GM12878 (cell line): Measurements from ENCODE around the gene RAD51. TPM values are rescaled to one million over a fixed set of nuclear protein-coding genes. Genes with fewer than 3 reads are reported as not detected.

Experiments
- ATAC-seq: fragments of 200-7000 bp; cut with Tn5 transposase; 3 replicates; pipeline ENCODE4 v1.9.1; 2020; ENCODE audit warnings: mild to moderate bottlenecking, moderate library complexity
- BruUV-seq: library from RNA; stranded (reverse); fragments of 400-500 nt; replicated peaks from 2 replicates; lab custom pipeline; 2021; lab: Mats Ljungman, UMichigan
- CTCF ChIA-PET: fragments of 300-600 bp; sonication (Branson Sonifier 250); formaldehyde crosslinking; extraction: SDS; loops from one replicate; lab custom pipeline; 2021; ENCODE audit warnings: inconsistent platforms; lab: Yijun Ruan, JAX
- POLR2A ChIA-PET: fragments of 350-600 bp; formaldehyde crosslinking; extraction: SDS; loops from one replicate; lab custom pipeline; 2021; ENCODE audit warnings: inconsistent platforms; lab: Charles Lee
- RAD21 ChIA-PET: fragments of 300-600 bp; sonication (Branson Sonifier 250); formaldehyde crosslinking; loops from one replicate; lab custom pipeline; 2023; ENCODE audit warnings: antibody characterized with exemption; ENCODE audit not compliant: unreplicated experiment; lab: Charles Lee
- SMC1A ChIA-PET: fragments of 300-600 bp; sonication (Branson Sonifier 250); formaldehyde crosslinking; loops from one replicate; lab custom pipeline; 2023; ENCODE audit not compliant: unreplicated experiment, uncharacterized antibody; lab: Charles Lee
- DNase-seq: peaks from one replicate; pipeline ENCODE4 v3.0.0-alpha.2; 2011; ENCODE audit warnings: low read depth, low spot score
- FAIRE-seq: peaks from 3 replicates; lab custom pipeline; 2011; peaks lifted over from hg19 to GRCh38; lab: Jason Lieb, UNC
- H2AFZ ChIP-seq: 2 replicates; pipeline ENCODE4 v1.6.0; 2011; ENCODE audit warnings: low read depth, low read length, control low read depth; ENCODE audit not compliant: control insufficient read depth
- H3K27ac ChIP-seq: 2 replicates; pipeline ENCODE4 v1.5.1; 2011; ENCODE audit warnings: control low read depth; ENCODE audit not compliant: control insufficient read depth, insufficient read depth
- H3K27me3 ChIP-seq, 2 experiments: replicated peaks in 1 of 2; 2 replicates each; pipeline versions ENCODE4 v1.6.0 to v1.6.1; 2011; ENCODE audit warnings: low read length in 1 of 2; ENCODE audit not compliant: control insufficient read depth in 2 of 2, insufficient read depth in 2 of 2
- H3K36me3 ChIP-seq, 2 experiments: 2 replicates each; pipeline ENCODE4 v1.5.1; 2011; ENCODE audit warnings: low read length in 1 of 2; ENCODE audit not compliant: control insufficient read depth in 2 of 2, insufficient read depth in 2 of 2
- H3K4me1 ChIP-seq: 2 replicates; pipeline ENCODE4 v1.6.1; 2011; ENCODE audit warnings: mild to moderate bottlenecking, low read length, moderate library complexity, mixed read lengths; ENCODE audit not compliant: control insufficient read depth, insufficient read depth
- H3K4me2 ChIP-seq: 2 replicates; pipeline ENCODE4 v1.6.0; 2011; ENCODE audit warnings: control low read depth; ENCODE audit not compliant: control insufficient read depth, insufficient read depth
- H3K4me3 ChIP-seq: fragments of 200-600 bp; sonication (generic); 2 replicates; pipeline ENCODE4 v1.5.1; 2016
- H3K79me2 ChIP-seq: 2 replicates; pipeline ENCODE4 v1.6.0; 2011; ENCODE audit warnings: low read length; ENCODE audit not compliant: control insufficient read depth, insufficient read depth
- H3K9ac ChIP-seq: 2 replicates; pipeline ENCODE4 v1.8.0; 2011; ENCODE audit warnings: low read length, control low read depth, mixed read lengths; ENCODE audit not compliant: control insufficient read depth, insufficient read depth
- H3K9me3 ChIP-seq: replicated peaks from 3 replicates; pipeline ENCODE4 v1.5.1; 2011; ENCODE audit warnings: mild to moderate bottlenecking, low read length; ENCODE audit not compliant: control insufficient read depth, insufficient read depth
- H4K20me1 ChIP-seq: 2 replicates; pipeline ENCODE4 v1.6.0; 2011; ENCODE audit not compliant: control insufficient read depth, insufficient read depth
- ATF7 ChIP-seq: fragments of 450-650 bp; IDR thresholded peaks from 2 replicates; pipeline ENCODE4 v1.6.1; 2016; ENCODE audit warnings: low read depth, mild to moderate bottlenecking
- FOXM1 ChIP-seq: IDR thresholded peaks from 2 replicates; pipeline ENCODE4 v1.6.1; 2012; ENCODE audit warnings: low read depth, mild to moderate bottlenecking, inconsistent platforms, low read length, moderate library complexity
- HDGF ChIP-seq: fragments of 450-650 bp; IDR thresholded peaks from 2 replicates; pipeline ENCODE4 v1.6.1; 2016; ENCODE audit warnings: antibody characterized with exemption
- IRF3 ChIP-seq: fragments of 450-650 bp; IDR thresholded peaks from 2 replicates; pipeline ENCODE4 v1.6.1; 2014; ENCODE audit warnings: mild to moderate bottlenecking
- JUND ChIP-seq: IDR thresholded peaks from 2 replicates; pipeline ENCODE4 v1.6.1; 2012; ENCODE audit warnings: low read depth, mild to moderate bottlenecking, low read length, improper control_type of control experiment, moderate library complexity
- MYC ChIP-seq: IDR thresholded peaks from 2 replicates; pipeline ENCODE4 v1.6.1; 2011; ENCODE audit warnings: mild to moderate bottlenecking, low read length, moderate library complexity, inconsistent platforms; ENCODE audit not compliant: insufficient read depth, insufficient replicate concordance, insufficient read length, severe bottlenecking
- POLR2AphosphoS5 ChIP-seq: IDR thresholded peaks from 2 replicates; pipeline ENCODE4 v1.6.1; 2011; ENCODE audit warnings: mild to moderate bottlenecking, low read length, inconsistent platforms
- POU2F2 ChIP-seq: IDR thresholded peaks from 3 replicates; pipeline ENCODE4 v1.6.1; 2011; ENCODE audit warnings: low read depth, mild to moderate bottlenecking, low read length, borderline replicate concordance
- RELB ChIP-seq: fragments of 450-650 bp; IDR thresholded peaks from 2 replicates; pipeline ENCODE4 v1.6.1; 2017; ENCODE audit warnings: low read depth, mild to moderate bottlenecking, moderate library complexity
- SIX5 ChIP-seq: IDR thresholded peaks from 2 replicates; pipeline ENCODE4 v1.6.1; 2011; ENCODE audit warnings: mild to moderate bottlenecking, low read depth, low read length, moderate library complexity; ENCODE audit not compliant: severe bottlenecking
- SPI1 ChIP-seq: IDR thresholded peaks from 2 replicates; pipeline ENCODE4 v1.6.1; 2011; ENCODE audit warnings: low read depth, mild to moderate bottlenecking, low read length, moderate library complexity, borderline replicate concordance; ENCODE audit not compliant: insufficient read depth
- ZBTB33 ChIP-seq: fragments of 450-650 bp; IDR thresholded peaks from 2 replicates; pipeline ENCODE4 v1.6.1; 2017; ENCODE audit warnings: mild to moderate bottlenecking
- WGBS: methylation state at CpG from one replicate; pipeline ENCODE4 v1.1.6; 2016; ENCODE audit warnings: low lambda C conversion rate; ENCODE audit not compliant: insufficient replicate concordance, insufficient coverage; ENCODE audit errors: missing lambda C conversion rate; 5-methylcytosine and 5-hydroxymethylcytosine counted together
- in situ Hi-C: fragments of 300-500 bp; cut with MboI; formaldehyde crosslinking; loops from 9 replicates; pipeline ENCODE4 v1.14.3; 2018; ENCODE audit warnings: mixed read lengths
- intact Hi-C: fragments of 100-400 bp; cut with micrococcal nuclease; formaldehyde crosslinking; loops from one replicate; pipeline ENCODE4 v1.14.2; 2022; ENCODE audit not compliant: unreplicated experiment
- polyA plus RNA-seq, 11 experiments: library from polyadenylated mRNA; depleted of rRNA in 4 of 11; unstranded in 6 of 11; stranded (reverse) in 5 of 11; fragments of >200 nt; fragmentation: Nextera tagmentation in 4 of 11; fragmentation: Illumina TruSeq in 1 of 11; extraction: Ambion mirVana in 4 of 11; extraction: Trizol in 1 of 11; gene quantifications; 1 replicate in 1 of 11; 2 replicates in 10 of 11; pipeline versions ENCODE4 v1.2.1 to v1.2.3, GENCODE V29; 2011 to 2016; ENCODE audit warnings: inconsistent platforms in 2 of 11, missing spikeins in 2 of 11, low read depth in 1 of 11
- total RNA-seq, 4 experiments: library from RNA; depleted of rRNA in 3 of 4; stranded (reverse); fragments of >200 nt in 3 of 4; fragmentation: Illumina TruSeq in 1 of 4; extraction: Trizol in 1 of 4; gene quantifications; 2 replicates each; pipeline versions ENCODE4 v1.2.1 to v1.2.3, GENCODE V29; 2013 to 2021

The RAD51 gene
- total and polyA plus RNA-seq, 10 of the 15 experiments (the other 5 are each of a cell fraction or from before 2014, with no cell fraction given): 13.1 to 55.0 (median 30.6) TPM

- H4K20me1 ChIP-seq: no peaks in the 10 kb centered on the region
- no peaks in the 10 kb centered on the region for H3K27me3 ChIP-seq
- 83% methylated on average over 4 of the region's 4 CpGs for WGBS
- H3K79me2 ChIP-seq: no peaks in the 10 kb centered on the region
- ATAC-seq (no peak), FAIRE-seq (no peak), DNase-seq (no peak)
- no peak overlapping the region for H3K4me2 ChIP-seq
- POLR2A ChIA-PET: no interaction called here
- H3K27ac ChIP-seq: no peak overlapping the region
- in situ Hi-C loops: no loop called here
- SMC1A ChIA-PET: interaction anchor here (1.4 to 3.0 kb wide), 2 partner anchors 29 to 46 kb away, joined by 4 to 9 read pairs; no protein-coding TSS in a partner anchor
- H2AFZ ChIP-seq: no peak overlapping the region
- RAD21 ChIA-PET: no interaction called here
- peaks cover 18 to 37% of the 10 kb centered on the region in 2 experiments for H3K36me3 ChIP-seq
- H3K4me1 ChIP-seq: no peaks in the 10 kb centered on the region
- TF ChIP-seq MYC: no peak
- no peak for TF ChIP-seq IRF3
- no peak overlapping the region for H3K4me3 ChIP-seq
- intact Hi-C loops: no loop called here
- H3K9ac ChIP-seq: no peak overlapping the region
- no peaks in the 10 kb centered on the region for H3K9me3 ChIP-seq
- no TSS peak for BruUV-seq
- CTCF ChIA-PET: interaction anchor here (0.7 to 1.0 kb wide), 2 partner anchors 46 to 1021 kb away, joined by 3 read pairs; no protein-coding TSS in a partner anchor
Observed at GRCh38 chr15:40736575-40736974, 41.6 kb downstream of the RAD51 start.

- CTCF ChIA-PET: interaction anchor here (0.5 kb wide), 1 partner anchor 147 kb away, joined by 4 read pairs; no protein-coding TSS in a partner anchor
- in situ Hi-C loops: no loop called here
- TF ChIP-seq HDGF (no peak), ZBTB33 (no peak), POU2F2 (no peak), POLR2AphosphoS5 (no peak), MYC (no peak), SIX5 (no peak), ATF7 (no peak), JUND (no peak), FOXM1 (no peak), RELB (no peak), SPI1 (no peak)
Observed at GRCh38 chr15:40737048-40737447, 42.1 kb downstream of the RAD51 start.

More at GRCh38 chr15:40737048-40737447, 42.1 kb downstream of the RAD51 start:
- H2AFZ ChIP-seq: no peak overlapping the region
- H3K4me3 ChIP-seq: no peak overlapping the region
- H4K20me1 ChIP-seq: no peaks in the 10 kb centered on the region
- H3K9me3 ChIP-seq: no peaks in the 10 kb centered on the region
- no peaks in the 10 kb centered on the region for H3K27me3 ChIP-seq
- WGBS: 93% methylated on average over 3 of the region's 3 CpGs
- intact Hi-C loops: no loop called here
- H3K36me3 ChIP-seq: peaks cover 16 to 37% of the 10 kb centered on the region in 2 experiments
- no peak for ATAC-seq
- RAD21 ChIA-PET: no interaction called here
- SMC1A ChIA-PET: interaction anchor here (1.4 to 3.0 kb wide), 2 partner anchors 28 to 46 kb away, joined by 4 to 9 read pairs; no protein-coding TSS in a partner anchor
- no peak overlapping the region for H3K9ac ChIP-seq
- DNase-seq: no peak
- H3K79me2 ChIP-seq: no peaks in the 10 kb centered on the region
- H3K4me1 ChIP-seq: no peaks in the 10 kb centered on the region
- BruUV-seq: no TSS peak
- FAIRE-seq: no peak
- POLR2A ChIA-PET: interaction anchor here (0.5 kb wide), 1 partner anchor 29 kb away, joined by 3 read pairs; no protein-coding TSS in a partner anchor
- H3K4me2 ChIP-seq: no peak overlapping the region
- no peak overlapping the region for H3K27ac ChIP-seq
